ENCODE results near the gene RASIP1. TPM values are rescaled to one million over a fixed set of nuclear protein-coding genes. Genes with fewer than 3 reads are reported as not detected.

RASIP1 gene
- total RNA-seq, 4 donors from 2014 or later, result 1.8 to 6.6 (median 3.4) TPM

GRCh38 chr19:48757089-48757675, 16.8 kb upstream of the RASIP1 start:
- Histone ChIP-seq H3K27ac (no peak overlapping the region), H3K4me3 (peak overlapping the region in 1 of 4 donors; percentile 8), H3K9me3 (no peaks in the 10 kb centered on the region), H3K36me3 (no peaks in the 10 kb centered on the region), H3K27me3 (no peaks in the 10 kb centered on the region), H3K4me1 (peaks cover 0 to 14% (median 10%) of the 10 kb centered on the region in 4 donors)
- TF ChIP-seq CTCF (IDR thresholded peaks at IDR 0.05) (no peak), POLR2A (IDR thresholded peaks at IDR 0.05) (no peak)
- DNase-seq, result no peak

GRCh38 chr19:48756686-48757085, 16.3 kb upstream of the RASIP1 start:
- Histone ChIP-seq H3K9me3 (no peaks in the 10 kb centered on the region), H3K27ac (no peak overlapping the region), H3K4me3 (no peak overlapping the region), H3K27me3 (no peaks in the 10 kb centered on the region), H3K36me3 (no peaks in the 10 kb centered on the region), H3K4me1 (peaks cover 0 to 17% (median 10%) of the 10 kb centered on the region in 4 donors)
- TF ChIP-seq CTCF (IDR thresholded peaks at IDR 0.05) (no peak), POLR2A (IDR thresholded peaks at IDR 0.05) (no peak)
- no peak for DNase-seq

- DNase-seq, result no peak
- Histone ChIP-seq H3K36me3 (no peaks in the 10 kb centered on the region), H3K4me1 (peaks cover 0 to 17% (median 10%) of the 10 kb centered on the region in 4 donors), H3K4me3 (peak overlapping the region in 1 of 4 donors; percentile 21), H3K27ac (no peak overlapping the region), H3K9me3 (no peaks in the 10 kb centered on the region), H3K27me3 (no peaks in the 10 kb centered on the region)
- TF ChIP-seq POLR2A (IDR thresholded peaks at IDR 0.05), result no peak
- TF ChIP-seq CTCF (IDR thresholded peaks at IDR 0.05), result no peak
Observed at GRCh38 chr19:48756212-48756611, 15.8 kb upstream of the RASIP1 start.

GRCh38 chr19:48755787-48756186, 15.4 kb upstream of the RASIP1 start:
- no peak overlapping the region for H3K27ac ChIP-seq
- H3K4me3 ChIP-seq, result peak overlapping the region in 1 of 4 donors; percentile 21
- H3K9me3 ChIP-seq, result no peaks in the 10 kb centered on the region
- TF ChIP-seq POLR2A (IDR thresholded peaks at IDR 0.05) (no peak), CTCF (IDR thresholded peaks at IDR 0.05) (no peak)
- H3K27me3 ChIP-seq, result no peaks in the 10 kb centered on the region
- no peaks in the 10 kb centered on the region for H3K36me3 ChIP-seq
- DNase-seq, result no peak
- peaks cover 0 to 17% (median 10%) of the 10 kb centered on the region in 4 donors for H3K4me1 ChIP-seq

DNA sequence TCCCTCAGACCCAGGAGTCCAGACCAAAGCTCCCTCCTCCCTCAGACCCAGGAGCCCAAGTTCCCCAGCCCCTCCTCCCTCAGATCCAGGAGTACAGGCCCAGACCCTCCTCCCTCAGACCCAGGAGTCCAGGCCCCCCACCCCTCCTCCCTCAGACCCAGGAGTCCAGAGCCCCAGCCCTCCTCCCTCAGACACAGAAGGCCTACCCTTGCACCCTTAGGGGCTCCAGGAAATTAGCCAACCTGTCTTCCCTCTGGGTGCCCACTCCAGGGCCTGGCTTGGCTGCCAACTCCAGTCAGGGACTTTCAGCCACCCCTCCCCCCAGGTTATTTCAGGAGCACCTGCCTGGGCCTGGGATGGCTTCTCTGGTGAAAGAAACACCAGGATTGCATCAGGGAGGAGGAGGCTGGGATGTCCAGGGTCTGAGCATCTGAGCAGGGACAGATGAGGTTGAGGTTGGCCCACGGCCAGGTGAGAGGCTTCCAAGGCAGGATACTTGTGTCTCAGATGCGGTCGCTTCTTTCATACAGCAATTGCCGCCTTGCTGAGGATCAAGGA, 14.8 kb upstream of the RASIP1 start, which contains the start of gene FGF21:
Gene FGF21, plus strand, starts transcription at position 441 of the 558 bp plus-strand sequence. CDS start 713 bp downstream, outside the sequence.
- Histone ChIP-seq H3K4me1 (peaks cover 0 to 17% (median 10%) of the 10 kb centered on the region in 4 donors), H3K27me3 (no peaks in the 10 kb centered on the region), H3K4me3 (peak within 1 kb of the TSS in 1 of 4 donors; percentile 21), H3K9me3 (no peaks in the 10 kb centered on the region), H3K27ac (no peak within 1 kb of the TSS), H3K36me3 (no peaks in the 10 kb centered on the region)
- TF ChIP-seq POLR2A (IDR thresholded peaks at IDR 0.05), result no peak
- no peak for TF ChIP-seq CTCF (IDR thresholded peaks at IDR 0.05)
- DNase-seq, result no peak

Data from Peyer's patch (tissue), 4 donors.